Measurements from ENCODE around the gene NELFB. TPM values are rescaled to one million over a fixed set of nuclear protein-coding genes. Genes with fewer than 3 reads are reported as not detected.
A peak's percentile ranks its signal among the peaks of the same experiment; 100 is the strongest.

The NELFB gene
- total and polyA plus RNA-seq, 9 of the 15 experiments (the other 6 are each of a cell fraction or from before 2014, with no cell fraction given): 0.24 to 84.0 (median 29.7) TPM

DNA sequence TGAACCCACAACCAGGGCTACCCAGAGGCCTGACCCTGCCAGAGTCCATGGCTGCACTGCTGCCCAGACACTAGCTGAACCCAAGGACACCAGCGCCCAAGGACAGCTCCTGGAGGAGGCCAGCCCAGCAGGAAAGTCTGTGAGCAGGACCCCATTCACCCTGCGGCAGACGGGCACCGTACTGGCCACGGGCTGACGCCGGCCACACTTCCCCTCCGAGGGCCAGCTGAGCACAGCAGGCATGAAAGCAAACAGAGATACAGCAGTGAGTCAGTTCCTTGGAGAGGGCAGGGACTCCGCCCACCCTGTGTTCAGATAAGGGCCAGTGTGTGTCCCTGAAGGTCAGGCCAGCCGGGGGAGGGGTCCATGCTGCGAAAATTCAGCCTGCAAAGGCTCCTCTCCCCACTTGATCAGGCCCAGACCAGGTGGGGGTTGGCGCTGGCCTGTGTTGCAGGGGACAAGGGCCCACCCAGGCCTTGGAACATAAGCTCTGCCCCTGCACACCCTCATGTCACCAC lies 36.3 kb upstream of the NELFB start (continued):
- TF ChIP-seq NCOA1 (IDR thresholded peaks at IDR 0.05; ENCODE audit: low read depth): peak; percentile 57; the same call in 1 of the 2 replicates
- no peak for TF ChIP-seq BRD9 (IDR thresholded peaks at IDR 0.05; ENCODE audit: low read depth, partially characterized antibody)
- TF ChIP-seq, protein P1, sequence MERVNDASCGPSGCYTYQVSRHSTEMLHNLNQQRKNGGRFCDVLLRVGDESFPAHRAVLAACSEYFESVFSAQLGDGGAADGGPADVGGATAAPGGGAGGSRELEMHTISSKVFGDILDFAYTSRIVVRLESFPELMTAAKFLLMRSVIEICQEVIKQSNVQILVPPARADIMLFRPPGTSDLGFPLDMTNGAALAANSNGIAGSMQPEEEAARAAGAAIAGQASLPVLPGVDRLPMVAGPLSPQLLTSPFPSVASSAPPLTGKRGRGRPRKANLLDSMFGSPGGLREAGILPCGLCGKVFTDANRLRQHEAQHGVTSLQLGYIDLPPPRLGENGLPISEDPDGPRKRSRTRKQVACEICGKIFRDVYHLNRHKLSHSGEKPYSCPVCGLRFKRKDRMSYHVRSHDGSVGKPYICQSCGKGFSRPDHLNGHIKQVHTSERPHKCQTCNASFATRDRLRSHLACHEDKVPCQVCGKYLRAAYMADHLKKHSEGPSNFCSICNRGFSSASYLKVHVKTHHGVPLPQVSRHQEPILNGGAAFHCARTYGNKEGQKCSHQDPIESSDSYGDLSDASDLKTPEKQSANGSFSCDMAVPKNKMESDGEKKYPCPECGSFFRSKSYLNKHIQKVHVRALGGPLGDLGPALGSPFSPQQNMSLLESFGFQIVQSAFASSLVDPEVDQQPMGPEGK (CRISPR knock-in tag; IDR thresholded peaks at IDR 0.05; ENCODE audit: borderline replicate concordance): no peak; the same call in 1 of the 2 replicates
- TF ChIP-seq, protein P2, sequence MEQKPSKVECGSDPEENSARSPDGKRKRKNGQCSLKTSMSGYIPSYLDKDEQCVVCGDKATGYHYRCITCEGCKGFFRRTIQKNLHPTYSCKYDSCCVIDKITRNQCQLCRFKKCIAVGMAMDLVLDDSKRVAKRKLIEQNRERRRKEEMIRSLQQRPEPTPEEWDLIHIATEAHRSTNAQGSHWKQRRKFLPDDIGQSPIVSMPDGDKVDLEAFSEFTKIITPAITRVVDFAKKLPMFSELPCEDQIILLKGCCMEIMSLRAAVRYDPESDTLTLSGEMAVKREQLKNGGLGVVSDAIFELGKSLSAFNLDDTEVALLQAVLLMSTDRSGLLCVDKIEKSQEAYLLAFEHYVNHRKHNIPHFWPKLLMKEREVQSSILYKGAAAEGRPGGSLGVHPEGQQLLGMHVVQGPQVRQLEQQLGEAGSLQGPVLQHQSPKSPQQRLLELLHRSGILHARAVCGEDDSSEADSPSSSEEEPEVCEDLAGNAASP (IDR thresholded peaks at IDR 0.05): no peak
- TF ChIP-seq RNF219 (CRISPR knock-in tag; IDR thresholded peaks at IDR 0.05): no peak
- TF ChIP-seq DNMT1 (IDR thresholded peaks at IDR 0.05): no peak
- TF ChIP-seq EZH2 (IDR thresholded peaks at IDR 0.05; ENCODE audit: borderline replicate concordance, low read depth, low read length): no peak
- TF ChIP-seq, protein P3, sequence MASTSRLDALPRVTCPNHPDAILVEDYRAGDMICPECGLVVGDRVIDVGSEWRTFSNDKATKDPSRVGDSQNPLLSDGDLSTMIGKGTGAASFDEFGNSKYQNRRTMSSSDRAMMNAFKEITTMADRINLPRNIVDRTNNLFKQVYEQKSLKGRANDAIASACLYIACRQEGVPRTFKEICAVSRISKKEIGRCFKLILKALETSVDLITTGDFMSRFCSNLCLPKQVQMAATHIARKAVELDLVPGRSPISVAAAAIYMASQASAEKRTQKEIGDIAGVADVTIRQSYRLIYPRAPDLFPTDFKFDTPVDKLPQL (IDR thresholded peaks at IDR 0.05; ENCODE audit: extremely low read depth, insufficient read length): no peak
- no peak for TF ChIP-seq ZNF232 (CRISPR knock-in tag; IDR thresholded peaks at IDR 0.05)
- TF ChIP-seq, protein P4, sequence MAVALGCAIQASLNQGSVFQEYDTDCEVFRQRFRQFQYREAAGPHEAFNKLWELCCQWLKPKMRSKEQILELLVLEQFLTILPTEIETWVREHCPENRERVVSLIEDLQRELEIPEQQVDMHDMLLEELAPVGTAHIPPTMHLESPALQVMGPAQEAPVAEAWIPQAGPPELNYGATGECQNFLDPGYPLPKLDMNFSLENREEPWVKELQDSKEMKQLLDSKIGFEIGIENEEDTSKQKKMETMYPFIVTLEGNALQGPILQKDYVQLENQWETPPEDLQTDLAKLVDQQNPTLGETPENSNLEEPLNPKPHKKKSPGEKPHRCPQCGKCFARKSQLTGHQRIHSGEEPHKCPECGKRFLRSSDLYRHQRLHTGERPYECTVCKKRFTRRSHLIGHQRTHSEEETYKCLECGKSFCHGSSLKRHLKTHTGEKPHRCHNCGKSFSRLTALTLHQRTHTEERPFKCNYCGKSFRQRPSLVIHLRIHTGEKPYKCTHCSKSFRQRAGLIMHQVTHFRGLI (CRISPR knock-in tag; IDR thresholded peaks at IDR 0.05): no peak
- TF ChIP-seq ZHX1 (conservative IDR thresholded peaks at IDR 0.05; ENCODE audit: low read length): no peak
- no peak for TF ChIP-seq CREBBP (IDR thresholded peaks at IDR 0.05; ENCODE audit: low read depth, low read length)
- no peak for TF ChIP-seq NFATC3 (IDR thresholded peaks at IDR 0.05)
- no peak for TF ChIP-seq NR3C1 (CRISPR knock-in tag; IDR thresholded peaks at IDR 0.05)
- TF ChIP-seq ZNF277 (CRISPR knock-in tag; IDR thresholded peaks at IDR 0.05; ENCODE audit: borderline replicate concordance): no peak
- TF ChIP-seq MTA3 (IDR thresholded peaks at IDR 0.05; ENCODE audit: borderline replicate concordance): peak; percentile 94
